HG03521 (cell line): ENCODE results near the gene KIF17.
A peak's percentile ranks its signal among the peaks of the same experiment; 100 is the strongest.

Source experiments
- ATAC-seq: cut with Tn5 transposase; IDR thresholded peaks from one replicate; pipeline ENCODE4 v1.9.1; 2021; ENCODE audit warnings: mild to moderate bottlenecking, moderate library complexity; ENCODE audit not compliant: unreplicated experiment

The KIF17 gene

GRCh38 chr1:20663365-20663764 lies 54.4 kb downstream of the KIF17 start:
- ATAC-seq = no peak

GRCh38 chr1:20662110-20662475 lies 55.7 kb downstream of the KIF17 start:
- no peak for ATAC-seq

GRCh38 chr1:20661207-20662109 lies 56.3 kb downstream of the KIF17 start, which contains the start of gene DDOST:
Gene DDOST, minus strand, starts transcription at chr1:20661369. Its CDS starts 19 bp downstream, at chr1:20661350.
- peak; percentile 94 for ATAC-seq

- ATAC-seq = no peak
Measured at GRCh38 chr1:20660847-20661206, 57.0 kb downstream of the KIF17 start.

GRCh38 chr1:20660363-20660762 lies 57.4 kb downstream of the KIF17 start:
- no peak for ATAC-seq

GRCh38 chr1:20658166-20658915 lies 59.5 kb downstream of the KIF17 start:
- ATAC-seq = no peak

GRCh38 chr1:20657024-20657423 lies 60.8 kb downstream of the KIF17 start:
- ATAC-seq = no peak

GRCh38 chr1:20654104-20654690 lies 63.6 kb downstream of the KIF17 start:
- ATAC-seq = no peak

- ATAC-seq = no peak
Measured at GRCh38 chr1:20652300-20652699, 65.5 kb downstream of the KIF17 start.

- no peak for ATAC-seq
Measured at GRCh38 chr1:20648946-20649345, 68.9 kb downstream of the KIF17 start.

- ATAC-seq = no peak
Measured at GRCh38 chr1:20648438-20648837, 69.4 kb downstream of the KIF17 start.

GRCh38 chr1:20645414-20645813 lies 72.4 kb downstream of the KIF17 start:
- no peak for ATAC-seq

- ATAC-seq = no peak
Measured at GRCh38 chr1:20644416-20644815, 73.4 kb downstream of the KIF17 start.

GRCh38 chr1:20643080-20643479 lies 74.7 kb downstream of the KIF17 start:
- ATAC-seq = no peak

GRCh38 chr1:20641975-20642374 lies 75.8 kb downstream of the KIF17 start:
- ATAC-seq = no peak

- ATAC-seq = no peak
Measured at GRCh38 chr1:20640183-20640597, 77.6 kb downstream of the KIF17 start.

- ATAC-seq = no peak
Measured at GRCh38 chr1:20636785-20637347, 80.9 kb downstream of the KIF17 start.

- no peak for ATAC-seq
Measured at GRCh38 chr1:20634594-20635084, 83.2 kb downstream of the KIF17 start.

- no peak for ATAC-seq
Measured at GRCh38 chr1:20634065-20634593, 83.7 kb downstream of the KIF17 start.

- ATAC-seq = no peak
Measured at GRCh38 chr1:20633190-20634064, 84.4 kb downstream of the KIF17 start, which contains the start of gene PINK1. Gene PINK1, plus strand, starts transcription at chr1:20633458. Its CDS starts 91 bp downstream, at chr1:20633549.
